ENCODE measurements around the gene IGBP1. TPM values are rescaled to one million over a fixed set of nuclear protein-coding genes. Genes with fewer than 3 reads are reported as not detected.

The IGBP1 gene
- total RNA-seq, 4 donors from 2014 or later: 37.5 to 53.3 (median 46.8) TPM

DNA sequence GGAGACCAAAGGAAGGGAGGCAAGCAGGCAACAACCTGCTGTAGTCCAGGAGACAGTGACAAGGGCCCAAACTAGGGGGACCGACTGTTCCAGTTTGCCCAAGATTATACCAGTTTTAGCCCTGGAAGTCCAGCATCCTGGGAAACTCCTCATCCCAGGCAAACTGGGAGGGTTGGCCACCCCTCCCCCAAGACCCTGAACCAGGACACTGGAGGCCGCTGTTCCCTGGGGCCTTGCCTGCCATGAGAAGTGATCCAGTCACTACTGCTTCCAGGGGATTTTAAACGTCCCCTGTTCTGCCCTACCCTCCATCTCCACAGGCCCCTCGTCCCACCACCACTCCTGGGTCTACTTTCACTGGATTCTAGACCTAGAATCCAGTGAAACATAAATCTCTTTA, 39.7 kb downstream of the IGBP1 start:
- 45 to 81% methylated on average over 4 of the region's 4 CpGs for WGBS, 2 donors
- Histone ChIP-seq H3K4me3 (no peak overlapping the region), H3K4me1 (no peaks in the 10 kb centered on the region), H3K27ac (no peak overlapping the region), H3K36me3 (no peaks in the 10 kb centered on the region), H3K9me3 (no peaks in the 10 kb centered on the region), H3K27me3 (peaks cover 0 to 3% of the 10 kb centered on the region in 2 donors)
- DNase-seq (ENCODE audit: low spot score in 2 of 2): no peak
- no peak for TF ChIP-seq EP300 (IDR thresholded peaks at IDR 0.05)
- TF ChIP-seq POLR2A (IDR thresholded peaks at IDR 0.05): no peak
- TF ChIP-seq, protein P1, sequence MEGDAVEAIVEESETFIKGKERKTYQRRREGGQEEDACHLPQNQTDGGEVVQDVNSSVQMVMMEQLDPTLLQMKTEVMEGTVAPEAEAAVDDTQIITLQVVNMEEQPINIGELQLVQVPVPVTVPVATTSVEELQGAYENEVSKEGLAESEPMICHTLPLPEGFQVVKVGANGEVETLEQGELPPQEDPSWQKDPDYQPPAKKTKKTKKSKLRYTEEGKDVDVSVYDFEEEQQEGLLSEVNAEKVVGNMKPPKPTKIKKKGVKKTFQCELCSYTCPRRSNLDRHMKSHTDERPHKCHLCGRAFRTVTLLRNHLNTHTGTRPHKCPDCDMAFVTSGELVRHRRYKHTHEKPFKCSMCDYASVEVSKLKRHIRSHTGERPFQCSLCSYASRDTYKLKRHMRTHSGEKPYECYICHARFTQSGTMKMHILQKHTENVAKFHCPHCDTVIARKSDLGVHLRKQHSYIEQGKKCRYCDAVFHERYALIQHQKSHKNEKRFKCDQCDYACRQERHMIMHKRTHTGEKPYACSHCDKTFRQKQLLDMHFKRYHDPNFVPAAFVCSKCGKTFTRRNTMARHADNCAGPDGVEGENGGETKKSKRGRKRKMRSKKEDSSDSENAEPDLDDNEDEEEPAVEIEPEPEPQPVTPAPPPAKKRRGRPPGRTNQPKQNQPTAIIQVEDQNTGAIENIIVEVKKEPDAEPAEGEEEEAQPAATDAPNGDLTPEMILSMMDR (IDR thresholded peaks at IDR 0.05): no peak

DNA sequence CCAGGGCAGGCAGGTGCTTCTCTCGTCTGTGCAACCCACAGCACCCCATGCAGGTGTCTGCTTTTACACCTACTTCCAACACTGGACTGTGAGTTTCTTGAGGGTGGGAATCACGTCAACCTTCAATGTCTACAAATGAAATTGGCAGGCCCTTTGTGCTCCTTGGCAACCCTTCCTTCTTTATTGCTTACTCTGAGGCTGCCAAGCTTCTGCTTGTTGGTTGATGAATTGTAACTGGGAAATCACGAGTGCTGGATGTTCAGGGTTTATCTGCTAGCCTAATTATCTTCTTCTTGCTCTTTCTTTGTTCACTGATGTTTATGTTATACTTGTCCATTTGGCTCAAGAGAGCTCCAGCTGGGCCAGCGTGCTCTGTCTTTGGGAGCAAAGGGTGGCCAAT, 41.5 kb downstream of the IGBP1 start:
- DNase-seq (ENCODE audit: low spot score in 2 of 2): no peak
- H3K9me3 ChIP-seq: no peaks in the 10 kb centered on the region
- no peaks in the 10 kb centered on the region for H3K36me3 ChIP-seq
- no peaks in the 10 kb centered on the region for H3K4me1 ChIP-seq
- no peak overlapping the region for H3K4me3 ChIP-seq
- TF ChIP-seq POLR2A (IDR thresholded peaks at IDR 0.05) (no peak), EP300 (IDR thresholded peaks at IDR 0.05) (no peak)
- WGBS, 2 donors: 72 to 75% methylated on average over 4 of the region's 4 CpGs
- H3K27me3 ChIP-seq: no peaks in the 10 kb centered on the region
- no peak overlapping the region for H3K27ac ChIP-seq

DNA sequence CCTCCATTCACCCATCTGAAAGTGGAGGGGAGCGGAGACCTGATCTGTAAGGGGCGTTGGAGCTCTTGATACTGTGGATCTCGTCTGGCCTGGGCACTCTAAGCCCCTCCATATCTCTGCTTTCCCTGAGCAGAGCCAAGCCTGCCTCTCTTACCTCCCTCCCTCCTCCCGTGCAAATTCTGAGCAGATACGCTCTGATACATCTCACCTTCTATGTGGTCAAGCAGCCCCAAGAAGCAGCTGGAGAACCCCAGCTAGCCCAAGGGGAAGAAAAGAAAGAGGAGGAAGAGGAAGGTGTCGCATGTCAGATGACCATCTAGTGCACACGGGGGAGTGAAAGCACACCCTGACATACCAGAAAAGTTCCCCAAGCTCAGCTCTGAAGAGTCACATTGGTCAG, 42.1 kb downstream of the IGBP1 start:
- DNase-seq (ENCODE audit: low spot score in 2 of 2): no peak
- TF ChIP-seq EP300 (IDR thresholded peaks at IDR 0.05) (no peak), POLR2A (IDR thresholded peaks at IDR 0.05) (no peak)
- TF ChIP-seq, protein P1 (IDR thresholded peaks at IDR 0.05): no peak
- H3K27ac ChIP-seq: no peak overlapping the region
- no peaks in the 10 kb centered on the region for H3K4me1 ChIP-seq
- H3K4me3 ChIP-seq: no peak overlapping the region
- no peaks in the 10 kb centered on the region for H3K36me3 ChIP-seq
- no peaks in the 10 kb centered on the region for H3K27me3 ChIP-seq
- 83 to 91% methylated on average over 5 to 7 of the region's 7 CpGs for WGBS, 2 donors
- H3K9me3 ChIP-seq: no peaks in the 10 kb centered on the region

DNA sequence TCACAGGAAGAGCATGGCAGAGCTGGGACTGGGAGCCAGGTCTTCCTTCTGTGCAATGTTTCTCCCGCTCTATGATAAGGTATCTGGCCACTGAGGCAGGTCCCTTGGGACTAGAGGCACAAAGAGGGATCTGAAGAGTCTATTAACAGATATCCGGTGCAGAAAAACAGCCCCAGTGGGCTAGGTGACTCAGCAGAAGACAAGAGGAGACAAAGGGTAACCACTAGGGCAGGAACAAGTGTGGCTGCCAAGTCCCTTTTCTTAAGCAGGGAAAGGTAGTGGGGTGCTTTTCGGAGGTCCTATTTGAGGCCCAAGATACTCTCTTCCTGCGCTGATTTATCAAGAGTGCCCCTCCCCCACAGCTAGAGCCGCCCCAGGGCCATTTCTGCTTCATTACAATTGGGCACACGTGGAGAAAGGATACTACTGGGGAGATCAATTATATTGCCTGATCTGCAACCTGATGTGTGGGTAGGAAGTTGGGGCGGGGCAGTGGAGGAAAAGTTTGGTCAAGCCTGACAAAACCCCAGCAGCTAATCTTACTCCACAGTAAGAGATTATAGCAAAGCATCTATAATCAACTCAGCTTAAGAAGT, 43.8 kb downstream of the IGBP1 start, which contains the start of gene DGAT2L6:
Gene DGAT2L6 (plus strand): TSS at position 546 of the 596 bp plus-strand sequence. CDS start 100 bp downstream, outside the sequence.
- Histone ChIP-seq H3K36me3 (no peaks in the 10 kb centered on the region), H3K27ac (no peak within 1 kb of the TSS), H3K9me3 (no peaks in the 10 kb centered on the region), H3K4me3 (no peak within 1 kb of the TSS), H3K4me1 (no peaks in the 10 kb centered on the region), H3K27me3 (no peaks in the 10 kb centered on the region)
- no peak for DNase-seq (ENCODE audit: low spot score in 2 of 2)
- TF ChIP-seq, protein P1 (IDR thresholded peaks at IDR 0.05): no peak
- TF ChIP-seq EP300 (IDR thresholded peaks at IDR 0.05): no peak
- TF ChIP-seq POLR2A (IDR thresholded peaks at IDR 0.05): no peak
- 54 to 63% methylated on average over 5 to 7 of the region's 7 CpGs for WGBS, 2 donors

DNA sequence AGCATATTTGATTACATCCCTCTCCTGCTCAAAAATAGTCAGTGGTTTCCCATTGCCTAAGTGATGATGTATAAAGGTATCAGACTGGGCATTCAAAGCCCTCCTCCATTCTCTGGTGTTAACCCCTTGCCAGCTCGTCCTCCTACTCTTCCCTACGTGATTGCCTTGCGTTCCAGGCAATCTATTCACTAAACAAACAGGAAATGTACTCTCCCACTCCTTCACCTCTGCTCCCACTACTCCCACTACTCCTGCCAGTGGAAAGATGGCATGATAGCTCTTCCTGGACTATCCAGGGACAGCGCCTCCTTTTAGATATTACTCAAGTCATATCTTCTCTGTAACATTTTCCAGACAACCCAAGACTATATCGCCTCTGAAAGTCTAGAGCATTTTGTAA, 49.8 kb downstream of the IGBP1 start:
- Histone ChIP-seq H3K27ac (no peak overlapping the region), H3K36me3 (no peaks in the 10 kb centered on the region), H3K9me3 (no peaks in the 10 kb centered on the region), H3K27me3 (peaks cover 0 to 3% of the 10 kb centered on the region in 2 donors), H3K4me3 (no peak overlapping the region), H3K4me1 (no peaks in the 10 kb centered on the region)
- 68 to 77% methylated on average over 5 of the region's 5 CpGs for WGBS, 2 donors
- no peak for TF ChIP-seq EP300 (IDR thresholded peaks at IDR 0.05)
- TF ChIP-seq, protein P1 (IDR thresholded peaks at IDR 0.05): no peak
- no peak for TF ChIP-seq POLR2A (IDR thresholded peaks at IDR 0.05)
- DNase-seq (ENCODE audit: low spot score in 2 of 2): no peak
